HepG2 (cell line): Measurements from ENCODE around the gene WDHD1. TPM values are rescaled to one million over a fixed set of nuclear protein-coding genes. Genes with fewer than 3 reads are reported as not detected.

ENCODE experiments used
- ATAC-seq: fragments of 200-7000 bp; cut with Tn5 transposase; 3 replicates; pipeline ENCODE4 v1.9.1; 2020; ENCODE audit warnings: mild to moderate bottlenecking, moderate library complexity
- BruUV-seq: library from RNA; stranded (reverse); fragments of 400-500 nt; replicated peaks from 2 replicates; lab custom pipeline; 2021; lab: Mats Ljungman, UMichigan
- CTCF ChIA-PET: fragments of 300-600 bp; formaldehyde crosslinking; extraction: SDS; loops from one replicate; lab custom pipeline; 2021; ENCODE audit warnings: low total read pairs, inconsistent platforms, low intra/inter-chr PET ratio; lab: Yijun Ruan, JAX
- POLR2A ChIA-PET: fragments of 350-600 bp; sonication (Branson Sonifier 250); formaldehyde crosslinking; loops from one replicate; lab custom pipeline; 2020; ENCODE audit warnings: antibody characterized with exemption, inconsistent platforms; lab: Yijun Ruan, JAX
- DNase-seq: peaks from one replicate; pipeline ENCODE4 v3.0.0-alpha.2; 2015; ENCODE audit warnings: low spot score
- FAIRE-seq: peaks from 3 replicates; lab custom pipeline; 2011; peaks lifted over from hg19 to GRCh38; lab: Jason Lieb, UNC
- H2AFZ ChIP-seq: one replicate; pipeline ENCODE4 v1.6.1; 2011; ENCODE audit warnings: low read length, inconsistent platforms
- H3K27ac ChIP-seq: fragments of 300-600 bp; 3 replicates; pipeline ENCODE4 v1.8.0; 2011; ENCODE audit warnings: mixed run types, mild to moderate bottlenecking, mixed read lengths, low read length, inconsistent platforms; ENCODE audit not compliant: insufficient read depth; ENCODE audit errors: extremely low read length
- H3K27me3 ChIP-seq, 2 experiments: fragments of 200-600 bp in 1 of 2; 2 replicates in 1 of 2; 3 replicates in 1 of 2; pipeline versions ENCODE4 v1.6.0 to v1.8.0; 2011; ENCODE audit warnings: low read length in 2 of 2, mild to moderate bottlenecking in 2 of 2, moderate library complexity in 2 of 2, inconsistent platforms in 1 of 2; ENCODE audit not compliant: insufficient read depth in 2 of 2, control insufficient read depth in 1 of 2
- H3K36me3 ChIP-seq, 2 experiments: fragments of 200-600 bp in 1 of 2; replicated peaks in 1 of 2; 2 replicates in 1 of 2; 3 replicates in 1 of 2; pipeline versions ENCODE4 v1.5.1 to v1.8.0; 2011; ENCODE audit warnings: low read length in 2 of 2, inconsistent platforms in 1 of 2; ENCODE audit not compliant: insufficient read depth in 2 of 2, control insufficient read depth in 1 of 2
- H3K4me1 ChIP-seq: 2 replicates; pipeline ENCODE4 v1.5.1; 2012; ENCODE audit warnings: low read length, inconsistent platforms; ENCODE audit not compliant: insufficient read depth
- H3K4me2 ChIP-seq: 2 replicates; pipeline ENCODE4 v1.6.0; 2011; ENCODE audit warnings: low read depth, low read length, inconsistent platforms
- H3K4me3 ChIP-seq, 3 experiments: fragments of 200-600 bp in 1 of 3; sonication (generic), shearing (Covaris generic) in 1 of 3; replicated peaks in 1 of 3; 2 replicates each; pipeline ENCODE4 v1.5.1; 2011 to 2016; ENCODE audit warnings: low read length in 3 of 3, inconsistent platforms in 2 of 3, low read depth in 2 of 3, mild to moderate bottlenecking in 2 of 3, control low read depth in 1 of 3, mixed read lengths in 1 of 3; ENCODE audit not compliant: insufficient read depth in 1 of 3
- H3K79me2 ChIP-seq: one replicate; pipeline ENCODE4 v1.6.1; 2011; ENCODE audit warnings: low read length, inconsistent platforms; ENCODE audit not compliant: insufficient read depth
- H3K9ac ChIP-seq: 2 replicates; pipeline ENCODE4 v1.6.0; 2011; ENCODE audit warnings: mild to moderate bottlenecking, low read depth, low read length, inconsistent platforms; ENCODE audit not compliant: insufficient read depth
- H3K9me3 ChIP-seq: 2 replicates; pipeline ENCODE4 v1.5.1; 2012; ENCODE audit warnings: mild to moderate bottlenecking, low read length
- H4K20me1 ChIP-seq: 2 replicates; pipeline ENCODE4 v1.6.0; 2011; ENCODE audit warnings: inconsistent platforms, mild to moderate bottlenecking, low read length, moderate library complexity; ENCODE audit not compliant: insufficient read depth
- AHR ChIP-seq: IDR thresholded peaks from 2 replicates; pipeline ENCODE4 v1.6.1; 2018; ENCODE audit warnings: missing genetic modification reagents, missing compliant biosample characterization
- ATAD3A ChIP-seq: sonication (generic); formaldehyde crosslinking; IDR thresholded peaks from 2 replicates; pipeline ENCODE4 v1.4.0; 2020; ENCODE audit warnings: missing genetic modification reagents
- CEBPG ChIP-seq: IDR thresholded peaks from 2 replicates; pipeline ENCODE4 v1.6.1; 2016
- CHD4 ChIP-seq: fragments of 200-600 bp; sonication (generic); IDR thresholded peaks from 2 replicates; pipeline ENCODE4 v1.7.0; 2017; ENCODE audit warnings: mild to moderate bottlenecking, low read length, borderline replicate concordance
- EED ChIP-seq: sonication (generic); formaldehyde crosslinking; IDR thresholded peaks from 2 replicates; pipeline ENCODE4 v1.5.0; 2020; ENCODE audit warnings: mild to moderate bottlenecking, missing genetic modification reagents
- HDAC1 ChIP-seq: sonication (generic); formaldehyde crosslinking; IDR thresholded peaks from 2 replicates; pipeline ENCODE4 v1.5.1; 2020; ENCODE audit warnings: mild to moderate bottlenecking, missing genetic modification reagents
- HNRNPK ChIP-seq: fragments of 200-400 bp; formaldehyde crosslinking; IDR thresholded peaks from 2 replicates; pipeline ENCODE4 v1.6.1; 2018; ENCODE audit warnings: low read length, low read depth, moderate library complexity, mild to moderate bottlenecking; ENCODE audit not compliant: poor library complexity, severe bottlenecking
- MBNL3 ChIP-seq: fragments of 250-450 bp; sonication (Bioruptor Pico); conservative IDR thresholded peaks from 2 replicates; pipeline ENCODE4 v1.8.0; 2022; ENCODE audit warnings: mild to moderate bottlenecking, inconsistent platforms
- SATB2 ChIP-seq: sonication (generic); formaldehyde crosslinking; IDR thresholded peaks from 2 replicates; pipeline ENCODE4 v1.5.0; 2020; ENCODE audit warnings: missing genetic modification reagents
- SIN3A ChIP-seq: IDR thresholded peaks from 2 replicates; pipeline ENCODE4 v1.6.1; 2011; ENCODE audit warnings: low read depth, mild to moderate bottlenecking, control low read depth, low read length, borderline replicate concordance
- ZC3H4 ChIP-seq: sonication (generic); formaldehyde crosslinking; IDR thresholded peaks from 2 replicates; pipeline ENCODE4 v1.4.0; 2020; ENCODE audit warnings: missing genetic modification reagents, borderline replicate concordance
- ZNF317 ChIP-seq: sonication (generic); formaldehyde crosslinking; IDR thresholded peaks from 2 replicates; pipeline ENCODE4 v1.5.0; 2020; ENCODE audit warnings: mild to moderate bottlenecking, missing genetic modification reagents
- ZNF367 ChIP-seq: sonication (generic); formaldehyde crosslinking; IDR thresholded peaks from 2 replicates; pipeline ENCODE4 v1.4.0; 2020; ENCODE audit warnings: missing genetic modification reagents, borderline replicate concordance
- ZNF432 ChIP-seq: sonication (generic); formaldehyde crosslinking; IDR thresholded peaks from 2 replicates; pipeline ENCODE4 v1.5.0; 2020; ENCODE audit warnings: missing genetic modification reagents, mild to moderate bottlenecking, borderline replicate concordance
- ZNF563 ChIP-seq: sonication (generic); formaldehyde crosslinking; IDR thresholded peaks from 2 replicates; pipeline ENCODE4 v1.8.0; 2022; ENCODE audit warnings: mild to moderate bottlenecking, moderate library complexity, missing genetic modification reagents
- ZNF572 ChIP-seq: sonication (generic); formaldehyde crosslinking; IDR thresholded peaks from 2 replicates; pipeline ENCODE4 v1.5.1; 2020; ENCODE audit warnings: mild to moderate bottlenecking, missing genetic modification reagents
- ZNF589 ChIP-seq: sonication (generic); formaldehyde crosslinking; conservative IDR thresholded peaks from 2 replicates; pipeline ENCODE4 v1.8.0; 2022; ENCODE audit warnings: mild to moderate bottlenecking, moderate library complexity, missing genetic modification reagents
- ZNF7 ChIP-seq: IDR thresholded peaks from 2 replicates; pipeline ENCODE4 v1.6.1; 2016; ENCODE audit warnings: missing biosample characterization, missing genetic modification reagents
- ZNF83 ChIP-seq: sonication (generic); formaldehyde crosslinking; IDR thresholded peaks from 2 replicates; pipeline ENCODE4 v1.4.0; 2020; ENCODE audit warnings: missing genetic modification reagents, mild to moderate bottlenecking, borderline replicate concordance
- ZNF839 ChIP-seq: sonication (generic); formaldehyde crosslinking; IDR thresholded peaks from 2 replicates; pipeline ENCODE4 v1.4.0; 2020; ENCODE audit warnings: missing genetic modification reagents, mild to moderate bottlenecking, borderline replicate concordance
- WGBS: methylation state at CpG from one replicate; pipeline ENCODE4 v1.1.6; 2017; ENCODE audit warnings: low lambda C conversion rate; 5-methylcytosine and 5-hydroxymethylcytosine counted together
- in situ Hi-C: cut with HindIII; loops from 2 replicates; pipeline ENCODE4 v1.10.0; 2017; ENCODE audit warnings: low pct_unique_long_range_greater_than_20kb; ENCODE audit not compliant: extremely low pct_ligation_motif_present
- intact Hi-C: fragments of 100-400 bp; cut with micrococcal nuclease; formaldehyde crosslinking; loops from one replicate; pipeline ENCODE4 v1.10.0; 2022; ENCODE audit not compliant: unreplicated experiment
- polyA plus RNA-seq, 8 experiments: library from polyadenylated mRNA; depleted of rRNA in 3 of 8; stranded (reverse) in 7 of 8; unstranded in 1 of 8; fragments of >200 nt; fragmentation: Illumina TruSeq in 4 of 8; extraction: Trizol in 4 of 8; gene quantifications; 2 replicates each; pipeline versions ENCODE4 v1.2.1 to v1.2.3, GENCODE V29; 2011 to 2016; ENCODE audit warnings: low read depth in 4 of 8, missing spikeins in 1 of 8, mixed read lengths in 1 of 8; ENCODE audit not compliant: insufficient read depth in 1 of 8
- total RNA-seq, 5 experiments: library from RNA; depleted of rRNA; stranded (reverse); fragments of >200 nt; fragmentation: Illumina TruSeq; extraction: Trizol; gene quantifications; 2 replicates each; pipeline ENCODE4 v1.2.3, GENCODE V29; 2016; ENCODE audit warnings: low read depth in 1 of 5

WDHD1 gene
- total and polyA plus RNA-seq, 2 of the 13 experiments (the other 11 are each of a cell fraction or from before 2014, with no cell fraction given) = 5.5 to 27.5 TPM

DNA sequence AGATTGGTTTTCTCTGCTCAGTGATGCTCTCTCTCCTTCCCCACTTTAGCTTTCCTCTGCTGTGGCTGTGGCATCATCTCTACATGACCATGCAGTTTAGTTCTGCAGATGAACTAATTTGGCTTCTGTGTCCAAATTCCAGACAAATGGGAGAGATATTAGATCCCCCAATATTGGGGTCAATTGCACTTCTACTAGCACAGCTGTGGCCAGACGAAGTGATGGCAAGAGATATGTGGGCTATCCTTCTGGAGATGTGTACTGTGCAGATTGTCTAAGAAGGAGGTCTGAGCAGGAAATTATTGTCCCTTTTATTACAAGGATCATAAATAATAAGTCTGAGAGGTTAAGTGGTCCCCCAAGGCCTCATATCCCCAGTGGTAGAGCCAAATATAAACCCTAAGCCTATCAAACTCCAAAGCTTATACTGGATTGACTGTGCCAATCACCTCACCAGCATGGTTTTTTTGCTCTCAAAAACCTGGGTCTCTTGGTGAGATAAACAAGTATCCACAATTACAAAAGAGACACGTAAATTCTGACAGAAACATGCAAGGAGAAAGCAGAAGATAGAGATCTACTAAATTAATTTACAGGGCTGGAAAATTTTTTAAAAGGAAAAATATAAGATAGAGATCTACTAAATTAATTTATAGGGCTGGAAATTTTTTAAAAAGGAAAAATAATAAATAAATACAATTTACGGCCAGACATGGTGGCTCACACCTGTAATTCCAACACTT is 95.1 kb downstream of the WDHD1 start:
- peaks cover 20% of the 10 kb centered on the region for H3K4me1 ChIP-seq
- in situ Hi-C loops = no loop called here
- 97% methylated on average over 3 of the region's 3 CpGs for WGBS
- no peak overlapping the region for H3K27ac ChIP-seq
- no peaks in the 10 kb centered on the region for H3K79me2 ChIP-seq
- BruUV-seq = no TSS peak
- H3K9me3 ChIP-seq = no peaks in the 10 kb centered on the region
- no peak overlapping the region for H3K4me2 ChIP-seq
- DNase-seq (no peak), FAIRE-seq (no peak), ATAC-seq (no peak)
- H2AFZ ChIP-seq = no peak overlapping the region
- TF ChIP-seq EED (CRISPR knock-in tag) = no peak
- no peak for TF ChIP-seq ZNF572
- no peak for TF ChIP-seq ZNF432
- TF ChIP-seq ZNF563 (CRISPR knock-in tag) = no peak
- TF ChIP-seq SIN3A = no peak
- no peak for TF ChIP-seq CEBPG (CRISPR knock-in tag)
- no peak for TF ChIP-seq SATB2 (CRISPR knock-in tag)
- no peak for TF ChIP-seq AHR (CRISPR knock-in tag)
- TF ChIP-seq ZNF839 (CRISPR knock-in tag) = no peak
- intact Hi-C loops = no loop called here
- no peaks in the 10 kb centered on the region for H3K36me3 ChIP-seq
- H3K9ac ChIP-seq = no peak overlapping the region
- ChIA-PET POLR2A (no interaction called here), CTCF (no interaction called here)
- no peaks in the 10 kb centered on the region for H3K27me3 ChIP-seq
- no peak overlapping the region for H3K4me3 ChIP-seq
- no peaks in the 10 kb centered on the region for H4K20me1 ChIP-seq

DNA sequence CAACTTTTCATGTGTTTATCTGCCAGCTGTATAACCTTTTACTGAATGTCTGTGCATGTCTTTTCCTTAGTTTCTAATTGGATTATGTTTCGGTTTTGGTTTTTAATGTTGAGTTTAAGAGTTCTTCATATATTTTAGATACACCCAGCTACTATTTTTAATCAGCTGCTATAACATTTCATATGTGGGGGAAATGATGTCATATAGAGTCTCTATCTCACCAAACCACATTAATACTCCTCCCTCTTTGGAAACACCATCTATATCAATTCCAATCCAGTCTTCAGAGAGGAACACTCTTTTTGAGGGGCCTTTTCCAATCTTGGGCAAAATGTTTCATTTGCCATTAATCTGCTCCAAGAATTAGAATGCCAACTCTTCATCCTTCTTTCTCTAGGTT is 95.8 kb downstream of the WDHD1 start:
- in situ Hi-C loops (no loop called here), intact Hi-C loops (no loop called here)
- BruUV-seq = no TSS peak
- no peaks in the 10 kb centered on the region for H3K27me3 ChIP-seq
- ChIA-PET CTCF (no interaction called here), POLR2A (no interaction called here)
- H3K36me3 ChIP-seq = no peaks in the 10 kb centered on the region
- ATAC-seq = no peak
- H3K4me3 ChIP-seq = no peak overlapping the region
- H3K9ac ChIP-seq = no peak overlapping the region
- FAIRE-seq = no peak
- WGBS = 95% methylated on average over 1 of the region's 1 CpG
- no peaks in the 10 kb centered on the region for H3K79me2 ChIP-seq
- no peaks in the 10 kb centered on the region for H3K9me3 ChIP-seq
- H2AFZ ChIP-seq = no peak overlapping the region
- no peak overlapping the region for H3K4me2 ChIP-seq
- no peak for DNase-seq
- peaks cover 18% of the 10 kb centered on the region for H3K4me1 ChIP-seq
- H3K27ac ChIP-seq = no peak overlapping the region
- H4K20me1 ChIP-seq = no peaks in the 10 kb centered on the region
- no peak for TF ChIP-seq HDAC1 (CRISPR knock-in tag)
- no peak for TF ChIP-seq HNRNPK
- TF ChIP-seq ATAD3A (CRISPR knock-in tag) = no peak
- no peak for TF ChIP-seq CEBPG (CRISPR knock-in tag)
- TF ChIP-seq ZNF367 (CRISPR knock-in tag) = no peak
- TF ChIP-seq ZNF83 (CRISPR knock-in tag) = no peak
- TF ChIP-seq ZNF317 = no peak
- no peak for TF ChIP-seq ZC3H4 (CRISPR knock-in tag)
- no peak for TF ChIP-seq ZNF7 (CRISPR knock-in tag)
- no peak for TF ChIP-seq ZNF589 (CRISPR knock-in tag)
- TF ChIP-seq MBNL3 (CRISPR knock-in tag) = no peak
- TF ChIP-seq CHD4 = no peak
